Activated naive CD4-positive, alpha-beta T cell treated with anti-CD3 and anti-CD28 coated beads for 36 hours (primary cell): ENCODE results near the gene ABTB2. TPM values are rescaled to one million over a fixed set of nuclear protein-coding genes. Genes with fewer than 3 reads are reported as not detected.

Experiments used
- CTCF ChIA-PET: fragments of 350-600 bp; sonication (Branson Sonifier 250); formaldehyde crosslinking; loops from one replicate; lab custom pipeline; 2021; ENCODE audit warnings: antibody characterized with exemption; lab: Charles Lee
- DNase-seq: peaks from one replicate; pipeline ENCODE4 v3.0.0-alpha.2; 2020
- H3K27ac Mint-ChIP-seq: one replicate; pipeline ENCODE4 v1.8.0; 2021; ENCODE audit warnings: mild to moderate bottlenecking, mixed read lengths
- H3K27me3 Mint-ChIP-seq: one replicate; pipeline ENCODE4 v1.8.0; 2021; ENCODE audit warnings: low read depth, mixed read lengths
- H3K36me3 Mint-ChIP-seq: one replicate; pipeline ENCODE4 v1.8.0; 2021; ENCODE audit warnings: low read depth, mixed read lengths
- H3K4me1 Mint-ChIP-seq: one replicate; pipeline ENCODE4 v1.8.0; 2021; ENCODE audit warnings: low read depth, mixed read lengths
- H3K4me3 Mint-ChIP-seq: one replicate; pipeline ENCODE4 v1.8.0; 2021; ENCODE audit warnings: mild to moderate bottlenecking, moderate library complexity, mixed read lengths
- H3K9me3 Mint-ChIP-seq: one replicate; pipeline ENCODE4 v1.8.0; 2021; ENCODE audit warnings: mixed read lengths
- intact Hi-C: fragments of 100-400 bp; cut with micrococcal nuclease; formaldehyde crosslinking; loops from one replicate; pipeline ENCODE4 v1.15.1; 2023
- total RNA-seq, 2 experiments: library from RNA; stranded (reverse); gene quantifications; one replicate each; pipeline ENCODE4 v1.2.3, GENCODE V29; 2021

ABTB2 gene
- total RNA-seq, 2 experiments from 2014 or later: 3.1 to 3.7 TPM

DNA sequence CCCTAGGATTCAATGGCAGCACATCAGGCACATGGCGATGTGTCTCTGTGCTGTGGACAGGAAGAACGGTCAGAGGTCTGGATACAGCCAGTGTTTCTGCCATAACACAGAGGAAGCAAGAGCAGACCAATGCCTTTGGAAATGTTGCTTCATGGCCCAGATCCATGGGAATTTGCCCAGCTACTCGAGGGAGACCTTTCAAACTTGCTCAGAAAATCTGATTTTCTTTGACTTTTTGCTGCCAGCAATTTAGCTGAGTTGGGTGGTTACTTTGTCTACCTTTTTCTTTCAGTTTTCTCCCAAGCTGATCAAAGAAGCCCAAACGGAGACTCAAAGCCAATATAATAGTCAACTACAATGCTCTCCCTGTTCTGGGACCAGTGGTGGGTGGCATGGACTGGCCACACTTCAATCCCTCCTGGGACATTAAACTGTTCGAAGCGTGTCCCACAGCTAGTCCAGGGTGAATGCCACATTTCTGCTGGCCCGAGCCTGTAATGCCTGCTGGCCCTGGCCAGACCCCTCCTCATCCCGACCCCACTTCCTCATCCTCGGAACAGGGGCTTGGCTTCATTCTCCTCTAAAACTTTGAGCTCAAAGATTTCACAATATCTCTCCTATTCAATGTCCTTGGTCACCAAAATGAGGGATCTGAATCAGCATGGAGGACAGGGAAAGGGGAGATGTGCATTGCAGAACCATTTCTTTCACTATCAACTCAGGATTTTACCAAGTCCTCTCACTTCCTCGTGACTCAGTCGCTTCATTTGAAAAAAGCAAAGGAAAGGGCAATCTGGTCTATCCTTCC lies 93.3 kb downstream of the ABTB2 start:
- Mint-ChIP-seq H3K9me3 (no peaks in the 10 kb centered on the region), H3K4me1 (peaks cover 13% of the 10 kb centered on the region), H3K27me3 (no peaks in the 10 kb centered on the region), H3K4me3 (no peak overlapping the region), H3K27ac (no peak overlapping the region), H3K36me3 (no peaks in the 10 kb centered on the region)
- CTCF ChIA-PET: interaction anchor here (1.5 kb wide), 1 partner anchor 13 kb away, joined by 3 read pairs; no protein-coding TSS in a partner anchor
- intact Hi-C loops: no loop called here
- DNase-seq: no peak

DNA sequence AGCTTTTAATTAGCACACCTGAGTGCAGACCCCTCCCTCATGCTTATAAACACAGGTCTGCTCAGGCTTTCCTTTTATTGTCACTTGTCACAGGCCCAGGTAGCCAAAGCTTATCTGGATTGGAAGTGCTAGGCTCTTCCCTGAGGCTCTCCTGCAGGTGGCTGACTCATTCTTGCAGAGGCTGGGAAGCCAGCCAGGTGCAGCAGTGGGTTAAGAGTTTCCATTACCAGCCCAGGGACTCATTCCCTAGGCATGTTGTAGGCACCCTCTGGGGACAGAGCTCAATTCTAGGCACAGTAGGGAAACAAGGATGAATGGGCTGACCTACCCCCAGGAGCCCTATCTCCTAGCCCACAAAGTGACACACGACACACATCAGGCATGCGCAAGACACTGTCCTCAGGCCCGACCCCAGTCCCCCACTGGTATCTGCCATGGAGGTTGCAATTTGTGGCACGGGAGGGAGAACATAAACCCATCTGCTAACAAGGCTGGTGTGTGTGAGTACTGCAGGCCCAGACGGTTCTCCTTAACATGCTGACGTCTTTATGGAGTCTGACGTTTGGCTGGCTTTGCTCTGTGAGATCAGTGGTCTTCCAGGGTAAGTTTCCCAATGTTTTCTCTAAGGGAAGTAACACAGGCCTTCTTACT lies 94.2 kb downstream of the ABTB2 start:
- Mint-ChIP-seq H3K27ac (no peak overlapping the region), H3K9me3 (no peaks in the 10 kb centered on the region), H3K36me3 (no peaks in the 10 kb centered on the region), H3K4me3 (no peak overlapping the region), H3K27me3 (no peaks in the 10 kb centered on the region), H3K4me1 (peaks cover 13% of the 10 kb centered on the region)
- intact Hi-C loops: no loop called here
- CTCF ChIA-PET: interaction anchor here (1.2 kb wide), 1 partner anchor 9 kb away, joined by 3 read pairs; no protein-coding TSS in a partner anchor
- DNase-seq: no peak

DNA sequence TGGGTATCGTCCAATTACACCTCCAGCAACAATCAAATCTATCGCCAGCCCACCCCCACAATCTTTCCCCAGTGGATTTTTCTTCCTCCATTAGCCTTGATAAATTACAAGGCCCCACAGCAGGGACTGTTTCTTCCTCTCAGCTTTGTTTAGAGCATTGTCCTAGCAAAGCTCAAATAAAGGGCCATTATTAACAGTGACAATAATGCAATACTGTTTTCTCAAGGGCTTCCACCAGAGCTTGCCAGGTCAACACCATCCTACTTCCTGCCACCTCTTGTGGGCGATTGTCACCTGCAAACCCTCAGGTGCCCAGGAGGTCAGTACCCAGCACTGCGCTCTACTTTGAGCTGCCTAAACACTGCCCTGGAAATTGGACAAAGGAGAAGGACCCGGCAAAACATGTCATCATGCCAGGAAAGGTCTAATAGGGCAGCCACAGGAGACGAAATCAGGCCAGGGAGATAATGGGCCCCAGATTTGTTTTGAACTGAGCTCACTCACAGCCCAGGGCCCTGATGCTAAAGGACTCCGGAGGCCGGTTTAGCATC lies 95.2 kb downstream of the ABTB2 start:
- Mint-ChIP-seq H3K27me3 (no peaks in the 10 kb centered on the region), H3K9me3 (no peaks in the 10 kb centered on the region), H3K36me3 (no peaks in the 10 kb centered on the region), H3K27ac (no peak overlapping the region), H3K4me3 (no peak overlapping the region), H3K4me1 (peaks cover 13% of the 10 kb centered on the region)
- no peak for DNase-seq
- CTCF ChIA-PET: interaction anchor here (0.6 to 1.2 kb wide), 3 partner anchors 10 to 128 kb away, joined by 3 to 4 read pairs (median 3); no protein-coding TSS in a partner anchor
- intact Hi-C loops: no loop called here

DNA sequence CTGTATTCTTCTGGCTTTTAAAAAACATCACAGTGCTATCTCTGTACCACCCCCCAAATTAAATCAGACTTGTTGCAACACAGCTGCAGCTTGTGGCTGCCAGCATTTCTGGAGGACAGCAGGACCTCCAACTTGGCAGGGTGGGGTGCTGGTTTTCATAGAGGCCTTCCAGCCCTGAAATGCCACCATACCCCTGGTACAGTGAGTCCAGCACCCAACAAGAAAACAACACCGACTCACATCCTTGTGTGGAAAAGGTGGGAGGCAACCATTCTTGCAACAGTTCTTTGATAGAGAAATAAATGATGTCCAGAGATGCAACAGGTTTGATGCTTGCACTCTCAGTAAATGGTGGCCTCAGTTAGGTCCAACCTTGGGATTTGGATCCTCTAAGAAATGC lies 96.0 kb downstream of the ABTB2 start:
- CTCF ChIA-PET: no interaction called here
- intact Hi-C loops: no loop called here
- DNase-seq: no peak
- H3K4me1 Mint-ChIP-seq: peaks cover 7% of the 10 kb centered on the region
- no peaks in the 10 kb centered on the region for H3K9me3 Mint-ChIP-seq
- H3K36me3 Mint-ChIP-seq: no peaks in the 10 kb centered on the region
- no peak overlapping the region for H3K4me3 Mint-ChIP-seq
- no peak overlapping the region for H3K27ac Mint-ChIP-seq
- H3K27me3 Mint-ChIP-seq: no peaks in the 10 kb centered on the region

DNA sequence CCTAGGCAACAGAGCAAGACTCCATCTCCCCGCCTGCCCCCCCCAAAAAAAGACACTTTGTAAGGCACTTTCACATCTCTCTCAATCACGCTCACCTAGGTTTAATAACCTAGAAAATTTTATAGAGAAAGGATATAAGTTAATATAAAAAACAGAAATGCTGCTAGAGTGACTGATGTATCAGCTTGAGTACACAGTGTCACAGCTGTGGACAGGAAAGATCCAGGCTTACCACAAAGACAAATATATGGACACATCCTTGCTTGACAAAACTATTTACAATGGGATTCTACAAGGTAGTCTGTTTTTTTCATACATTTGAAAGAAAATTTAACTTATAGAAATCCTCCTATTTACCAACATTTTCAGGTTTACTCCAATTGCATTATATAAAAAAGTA lies 96.7 kb downstream of the ABTB2 start:
- DNase-seq: no peak
- no peaks in the 10 kb centered on the region for H3K9me3 Mint-ChIP-seq
- H3K4me1 Mint-ChIP-seq: peaks cover 2% of the 10 kb centered on the region
- no peak overlapping the region for H3K4me3 Mint-ChIP-seq
- CTCF ChIA-PET: interaction anchor here (0.7 kb wide), 1 partner anchor 70 kb away, joined by 6 read pairs; no protein-coding TSS in a partner anchor
- H3K27ac Mint-ChIP-seq: no peak overlapping the region
- intact Hi-C loops: no loop called here
- H3K27me3 Mint-ChIP-seq: no peaks in the 10 kb centered on the region
- H3K36me3 Mint-ChIP-seq: no peaks in the 10 kb centered on the region

DNA sequence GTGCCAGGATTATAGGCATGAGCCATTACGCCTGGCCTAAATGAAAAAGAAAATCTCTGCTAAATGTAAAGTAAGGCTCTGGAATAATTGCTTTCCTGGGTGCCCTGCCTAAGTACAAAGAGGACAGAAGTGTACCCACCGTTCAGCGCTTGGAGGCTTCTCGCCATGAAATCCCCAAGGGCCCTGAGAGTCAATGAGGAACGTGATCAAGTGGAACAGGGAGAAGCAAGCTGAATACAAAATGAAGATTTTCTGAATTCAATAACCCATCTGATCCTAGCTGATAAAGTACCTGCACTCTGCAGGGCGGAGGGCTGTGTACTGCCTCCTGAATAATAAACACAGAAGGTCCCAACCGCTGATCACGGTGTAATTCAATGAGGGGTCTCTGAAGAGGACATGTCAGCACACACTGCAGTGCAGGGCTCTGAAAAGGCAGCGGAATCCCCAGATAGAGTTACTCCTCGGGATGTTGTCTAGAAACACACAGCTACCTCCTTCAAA lies 97.7 kb downstream of the ABTB2 start:
- Mint-ChIP-seq H3K36me3 (no peaks in the 10 kb centered on the region), H3K9me3 (no peaks in the 10 kb centered on the region), H3K27ac (no peak overlapping the region), H3K27me3 (no peaks in the 10 kb centered on the region), H3K4me1 (peaks cover 2% of the 10 kb centered on the region), H3K4me3 (no peak overlapping the region)
- intact Hi-C loops: no loop called here
- no peak for DNase-seq
- CTCF ChIA-PET: interaction anchor here (0.9 kb wide), 1 partner anchor 53 kb away, joined by 3 read pairs; no protein-coding TSS in a partner anchor

DNA sequence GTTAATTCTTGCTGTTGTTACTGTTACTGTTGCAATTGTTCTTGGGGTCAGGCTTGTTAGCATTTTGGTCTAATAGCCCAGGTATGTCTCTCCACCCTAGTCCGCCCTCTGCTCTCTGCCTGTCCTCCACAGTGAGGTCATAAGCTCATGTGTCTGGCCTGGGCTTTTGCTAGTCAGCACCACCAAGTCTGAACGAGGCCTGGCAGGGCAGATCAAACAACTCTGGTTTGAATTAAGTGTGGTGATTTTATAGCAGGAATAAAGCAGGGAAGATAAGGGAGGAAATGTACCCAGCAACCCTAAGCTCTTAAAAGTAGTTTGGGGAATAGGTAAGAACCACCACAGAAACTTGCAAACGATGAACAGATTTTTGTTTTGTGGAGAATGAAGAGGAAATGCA lies 98.7 kb downstream of the ABTB2 start:
- no peak overlapping the region for H3K4me3 Mint-ChIP-seq

DNA sequence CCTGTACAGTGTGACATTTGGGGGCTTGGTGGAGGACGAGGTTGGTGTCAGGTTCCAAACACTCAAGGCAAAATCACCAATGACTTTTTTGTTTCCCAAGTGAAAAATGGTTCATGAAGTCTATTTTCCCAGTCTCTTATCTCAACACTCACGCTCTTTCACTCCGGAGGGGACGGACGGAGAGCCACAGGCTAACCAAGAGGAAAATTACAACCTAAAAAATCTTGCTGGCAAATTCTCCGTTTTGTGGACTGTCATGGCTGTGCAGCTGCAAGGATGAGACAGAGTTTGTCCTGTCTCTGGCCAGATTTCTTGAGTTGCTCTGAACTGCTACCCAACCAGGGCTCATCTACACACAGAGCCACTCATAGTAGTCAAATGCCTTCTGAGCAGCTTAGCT lies 101.2 kb downstream of the ABTB2 start:
- CTCF ChIA-PET: no interaction called here
- intact Hi-C loops: no loop called here

More for the DNA sequence above, 98.7 kb downstream of the ABTB2 start:
- no peak overlapping the region for H3K27ac Mint-ChIP-seq
- H3K9me3 Mint-ChIP-seq: no peaks in the 10 kb centered on the region
- no peaks in the 10 kb centered on the region for H3K4me1 Mint-ChIP-seq
- DNase-seq: no peak
- CTCF ChIA-PET: no interaction called here
- no peaks in the 10 kb centered on the region for H3K27me3 Mint-ChIP-seq
- H3K36me3 Mint-ChIP-seq: no peaks in the 10 kb centered on the region
- intact Hi-C loops: no loop called here

DNA sequence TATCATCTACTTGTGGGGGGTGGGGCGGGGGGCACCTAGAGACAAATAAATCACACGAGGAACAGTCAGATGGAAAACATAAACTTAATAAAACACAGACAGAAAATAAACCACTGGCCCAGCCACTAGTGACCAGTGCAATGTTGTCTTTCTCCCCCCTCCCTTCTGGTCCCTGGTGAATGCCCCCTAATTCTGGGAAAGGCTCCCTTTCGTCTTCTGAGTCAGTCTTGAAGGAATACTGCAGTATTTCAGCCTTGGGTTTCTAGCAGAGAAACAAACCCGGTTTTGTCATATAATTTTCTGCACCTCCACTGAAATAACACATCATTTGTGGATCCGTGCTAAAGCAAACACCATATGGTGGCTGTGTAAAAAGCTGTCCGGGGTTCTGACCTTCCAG lies 101.7 kb downstream of the ABTB2 start:
- Mint-ChIP-seq H3K4me1 (peaks cover 8% of the 10 kb centered on the region), H3K4me3 (no peak overlapping the region), H3K27ac (no peak overlapping the region), H3K9me3 (no peaks in the 10 kb centered on the region), H3K27me3 (no peaks in the 10 kb centered on the region), H3K36me3 (no peaks in the 10 kb centered on the region)
- intact Hi-C loops: no loop called here
- DNase-seq: no peak
- CTCF ChIA-PET: no interaction called here

More for the DNA sequence above, 101.2 kb downstream of the ABTB2 start:
- no peaks in the 10 kb centered on the region for H3K9me3 Mint-ChIP-seq
- no peak for DNase-seq
- H3K36me3 Mint-ChIP-seq: no peaks in the 10 kb centered on the region
- H3K27me3 Mint-ChIP-seq: no peaks in the 10 kb centered on the region
- H3K27ac Mint-ChIP-seq: no peak overlapping the region
- H3K4me1 Mint-ChIP-seq: peaks cover 4% of the 10 kb centered on the region
- no peak overlapping the region for H3K4me3 Mint-ChIP-seq

DNA sequence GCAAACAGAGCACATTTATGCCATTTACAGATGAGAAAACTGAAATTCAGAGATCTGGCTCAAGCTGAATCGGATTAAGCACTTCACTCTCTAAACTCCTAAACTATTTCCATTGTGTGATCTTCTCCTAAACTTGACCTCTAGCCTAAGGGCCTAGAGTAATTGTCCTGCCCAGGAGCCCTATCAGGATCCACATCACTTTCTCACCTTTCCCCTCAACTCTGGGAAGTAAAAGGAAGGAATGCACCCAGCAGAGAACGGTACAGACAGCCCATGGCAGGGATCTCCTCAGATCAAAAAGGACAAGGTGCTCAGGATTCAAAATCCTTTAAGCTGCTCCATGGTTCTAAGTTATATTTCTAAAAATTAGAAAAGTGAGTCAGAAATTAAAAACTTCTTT lies 102.7 kb downstream of the ABTB2 start:
- no peak overlapping the region for H3K4me3 Mint-ChIP-seq
- H3K4me1 Mint-ChIP-seq: peaks cover 18% of the 10 kb centered on the region
- intact Hi-C loops: no loop called here
- DNase-seq: no peak
- H3K36me3 Mint-ChIP-seq: no peaks in the 10 kb centered on the region
- CTCF ChIA-PET: no interaction called here
- peaks cover 6% of the 10 kb centered on the region for H3K27me3 Mint-ChIP-seq
- H3K9me3 Mint-ChIP-seq: no peaks in the 10 kb centered on the region
- no peak overlapping the region for H3K27ac Mint-ChIP-seq

DNA sequence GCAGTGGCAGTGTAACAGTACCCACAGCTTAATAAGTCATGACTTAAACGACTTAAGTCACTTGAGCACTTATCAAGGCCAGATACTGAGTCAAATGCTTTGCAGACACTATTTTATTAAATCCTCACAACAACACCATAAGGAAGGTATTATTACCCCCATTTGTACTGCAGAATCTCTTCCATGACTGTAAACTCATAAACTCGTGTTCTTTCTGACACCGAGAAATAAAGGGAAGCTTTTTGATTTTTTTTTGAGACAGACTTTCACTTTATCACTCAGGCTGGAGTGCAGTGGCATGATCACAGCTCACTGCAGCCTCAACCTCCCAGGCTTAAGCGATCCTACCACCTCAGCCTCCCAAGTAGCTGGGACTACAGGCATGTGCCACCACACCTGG lies 103.8 kb downstream of the ABTB2 start:
- intact Hi-C loops: no loop called here
- Mint-ChIP-seq H3K4me1 (peaks cover 27% of the 10 kb centered on the region), H3K36me3 (no peaks in the 10 kb centered on the region), H3K27me3 (peaks cover 10% of the 10 kb centered on the region), H3K27ac (no peak overlapping the region), H3K4me3 (no peak overlapping the region), H3K9me3 (no peaks in the 10 kb centered on the region)
- CTCF ChIA-PET: interaction anchor here (0.7 kb wide), 1 partner anchor 79 kb away, joined by 5 read pairs; no protein-coding TSS in a partner anchor
- no peak for DNase-seq

DNA sequence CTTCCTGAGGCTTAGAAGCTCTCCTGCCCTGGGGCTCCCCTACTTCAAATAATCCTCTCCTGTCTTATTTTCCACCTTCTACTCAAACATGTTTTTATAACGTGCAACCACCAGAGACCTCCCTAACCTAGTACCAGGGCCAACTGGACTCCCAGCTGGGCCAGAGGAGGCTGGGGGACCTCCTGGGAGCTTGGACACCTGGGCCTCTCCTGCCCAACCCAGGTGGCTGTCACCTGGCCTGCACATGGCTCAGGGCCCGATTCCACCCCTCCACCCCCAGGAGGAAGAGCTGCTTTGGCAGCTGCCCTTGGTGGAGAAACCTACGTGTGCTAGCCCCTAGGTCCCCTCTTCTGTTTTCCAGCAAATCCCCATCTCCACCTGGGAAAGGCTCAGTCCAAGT lies 105.2 kb downstream of the ABTB2 start:
- peaks cover 40% of the 10 kb centered on the region for H3K4me1 Mint-ChIP-seq
- no peak overlapping the region for H3K27ac Mint-ChIP-seq
- CTCF ChIA-PET: no interaction called here
- no peaks in the 10 kb centered on the region for H3K9me3 Mint-ChIP-seq
- no peaks in the 10 kb centered on the region for H3K36me3 Mint-ChIP-seq
- peaks cover 12% of the 10 kb centered on the region for H3K27me3 Mint-ChIP-seq
- H3K4me3 Mint-ChIP-seq: no peak overlapping the region
- intact Hi-C loops: no loop called here
- DNase-seq: no peak
